NT2/D1 (cell line): ENCODE results near the gene FBXL16.

Source experiments
- DNase-seq: peaks from one replicate; pipeline ENCODE4 v3.0.0-alpha.2; 2011; ENCODE audit warnings: low read depth, low spot score
- H3K27me3 ChIP-seq: 2 replicates; pipeline ENCODE4 v1.6.0; 2011; ENCODE audit warnings: mild to moderate bottlenecking; ENCODE audit not compliant: insufficient read length, insufficient read depth
- H3K36me3 ChIP-seq: 2 replicates; pipeline ENCODE4 v1.6.1; 2011; ENCODE audit warnings: mild to moderate bottlenecking, low read length, mixed read lengths; ENCODE audit not compliant: insufficient read depth, insufficient read length
- H3K4me1 ChIP-seq: 2 replicates; pipeline ENCODE4 v1.5.1; 2011; ENCODE audit not compliant: insufficient read depth, insufficient read length
- H3K4me3 ChIP-seq: 2 replicates; pipeline ENCODE4 v1.5.1; 2011; ENCODE audit warnings: low read depth; ENCODE audit not compliant: insufficient read length
- H3K9ac ChIP-seq: 2 replicates; pipeline ENCODE4 v1.6.0; 2011; ENCODE audit warnings: low read depth; ENCODE audit not compliant: insufficient read length
- H3K9me3 ChIP-seq: 2 replicates; pipeline ENCODE4 v1.5.1; 2011; ENCODE audit warnings: mild to moderate bottlenecking, low read length; ENCODE audit not compliant: insufficient read depth
- SUZ12 ChIP-seq: IDR thresholded peaks from 2 replicates; pipeline ENCODE4 v1.6.1; 2011; ENCODE audit not compliant: insufficient read length, insufficient read depth; ENCODE audit errors: extremely low read depth
- YY1 ChIP-seq: IDR thresholded peaks from 2 replicates; pipeline ENCODE4 v1.6.1; 2011; ENCODE audit not compliant: insufficient read length, insufficient read depth
- ZNF274 ChIP-seq: IDR thresholded peaks from 2 replicates; pipeline ENCODE4 v1.6.1; 2011; ENCODE audit warnings: mild to moderate bottlenecking, low read depth, low read length

The FBXL16 gene

GRCh38 chr16:683396-684070 lies 22.1 kb downstream of the FBXL16 start:
- peaks cover 25% of the 10 kb centered on the region for H3K4me1 ChIP-seq
- no peak for TF ChIP-seq SUZ12
- TF ChIP-seq YY1: no peak
- TF ChIP-seq ZNF274: no peak
- no peak for DNase-seq
- no peaks in the 10 kb centered on the region for H3K27me3 ChIP-seq
- peaks cover 66% of the 10 kb centered on the region for H3K36me3 ChIP-seq
- H3K9me3 ChIP-seq: no peaks in the 10 kb centered on the region
- H3K4me3 ChIP-seq: peak overlapping the region; percentile 95
- peak overlapping the region; percentile 96 for H3K9ac ChIP-seq

DNA sequence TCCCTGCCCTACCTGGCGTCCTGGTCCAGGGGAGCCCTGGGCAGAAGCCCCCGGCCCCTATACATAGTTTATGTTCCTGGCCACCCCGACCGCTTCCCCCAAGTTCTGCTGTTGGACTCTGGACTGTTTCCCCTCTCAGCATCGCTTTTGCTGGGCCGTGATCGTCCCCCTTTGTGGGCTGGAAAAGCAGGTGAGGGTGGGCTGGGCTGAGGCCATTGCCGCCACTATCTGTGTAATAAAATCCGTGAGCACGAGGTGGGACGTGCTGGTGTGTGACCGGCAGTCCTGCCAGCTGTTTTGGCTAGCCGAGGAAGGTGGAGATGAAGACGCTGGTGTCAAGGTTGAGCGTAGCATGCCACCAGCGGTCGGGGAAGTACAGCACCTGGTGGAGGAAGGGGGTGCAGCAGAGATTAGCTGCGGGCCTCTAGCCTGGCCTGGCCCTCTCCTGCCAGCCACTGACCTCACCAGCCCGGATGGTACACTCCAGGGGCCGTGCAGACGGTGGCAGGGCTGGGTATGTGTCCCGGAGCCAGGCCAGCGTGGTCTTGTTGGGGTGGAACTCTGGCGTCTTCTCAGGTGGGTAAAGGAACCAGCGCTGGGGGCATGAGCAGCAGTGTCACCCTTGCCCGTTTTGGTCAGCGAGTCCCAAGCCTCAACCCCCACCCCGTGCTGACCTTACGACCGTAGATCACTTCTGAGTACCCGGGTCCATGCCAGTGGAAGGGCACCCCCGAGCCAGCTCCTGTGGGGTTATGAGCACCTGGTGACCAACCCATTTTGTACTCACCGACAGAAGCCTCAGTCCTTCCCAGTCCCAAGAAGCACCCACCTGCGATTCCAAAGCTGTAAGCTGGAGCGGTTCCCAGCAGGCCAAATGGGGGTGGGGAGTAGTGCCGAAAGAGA lies 22.9 kb downstream of the FBXL16 start:
- Histone ChIP-seq H3K9ac (peak overlapping the region; percentile 98), H3K4me1 (peaks cover 25% of the 10 kb centered on the region), H3K36me3 (peaks cover 58% of the 10 kb centered on the region), H3K4me3 (peak overlapping the region; percentile 95), H3K9me3 (no peaks in the 10 kb centered on the region), H3K27me3 (no peaks in the 10 kb centered on the region)
- TF ChIP-seq SUZ12 (no peak), YY1 (no peak), ZNF274 (no peak)
- DNase-seq: no peak

- Histone ChIP-seq H3K27me3 (no peaks in the 10 kb centered on the region), H3K36me3 (peaks cover 52% of the 10 kb centered on the region), H3K9ac (peak overlapping the region; percentile 98), H3K4me3 (peak overlapping the region; percentile 93), H3K4me1 (peaks cover 27% of the 10 kb centered on the region), H3K9me3 (no peaks in the 10 kb centered on the region)
- TF ChIP-seq ZNF274 (no peak), YY1 (no peak), SUZ12 (no peak)
- no peak for DNase-seq
Measured at GRCh38 chr16:681746-682427, 23.7 kb downstream of the FBXL16 start.

GRCh38 chr16:680967-681745 lies 24.4 kb downstream of the FBXL16 start:
- Histone ChIP-seq H3K27me3 (peaks cover 6% of the 10 kb centered on the region), H3K4me3 (peak overlapping the region; percentile 93), H3K9me3 (no peaks in the 10 kb centered on the region), H3K4me1 (peaks cover 23% of the 10 kb centered on the region), H3K9ac (peak overlapping the region; percentile 98), H3K36me3 (peaks cover 44% of the 10 kb centered on the region)
- TF ChIP-seq YY1 (no peak), SUZ12 (no peak), ZNF274 (no peak)
- DNase-seq: no peak

DNA sequence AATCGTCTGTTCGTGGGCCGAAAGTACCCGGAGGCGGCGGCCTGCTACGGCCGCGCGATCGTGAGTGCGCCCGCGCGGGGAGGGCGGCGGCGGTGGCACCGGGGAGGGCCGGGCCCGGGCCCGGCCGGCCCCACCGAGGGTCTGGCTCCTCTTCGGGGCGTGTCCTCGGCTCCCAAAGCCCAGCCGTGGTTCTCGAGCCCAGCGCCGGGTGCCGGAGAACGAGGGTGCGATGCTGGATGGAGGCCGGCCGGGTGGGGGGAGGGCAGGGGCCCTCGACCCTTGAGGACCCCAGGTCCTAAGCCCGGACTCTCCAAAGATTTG lies 25.0 kb downstream of the FBXL16 start:
- TF ChIP-seq YY1: no peak
- no peak for TF ChIP-seq SUZ12
- no peak for TF ChIP-seq ZNF274
- no peak for DNase-seq
- Histone ChIP-seq H3K4me3 (peak overlapping the region; percentile 93), H3K9ac (peak overlapping the region; percentile 98), H3K36me3 (peaks cover 38% of the 10 kb centered on the region), H3K9me3 (no peaks in the 10 kb centered on the region), H3K4me1 (peaks cover 27% of the 10 kb centered on the region), H3K27me3 (peaks cover 11% of the 10 kb centered on the region)

DNA sequence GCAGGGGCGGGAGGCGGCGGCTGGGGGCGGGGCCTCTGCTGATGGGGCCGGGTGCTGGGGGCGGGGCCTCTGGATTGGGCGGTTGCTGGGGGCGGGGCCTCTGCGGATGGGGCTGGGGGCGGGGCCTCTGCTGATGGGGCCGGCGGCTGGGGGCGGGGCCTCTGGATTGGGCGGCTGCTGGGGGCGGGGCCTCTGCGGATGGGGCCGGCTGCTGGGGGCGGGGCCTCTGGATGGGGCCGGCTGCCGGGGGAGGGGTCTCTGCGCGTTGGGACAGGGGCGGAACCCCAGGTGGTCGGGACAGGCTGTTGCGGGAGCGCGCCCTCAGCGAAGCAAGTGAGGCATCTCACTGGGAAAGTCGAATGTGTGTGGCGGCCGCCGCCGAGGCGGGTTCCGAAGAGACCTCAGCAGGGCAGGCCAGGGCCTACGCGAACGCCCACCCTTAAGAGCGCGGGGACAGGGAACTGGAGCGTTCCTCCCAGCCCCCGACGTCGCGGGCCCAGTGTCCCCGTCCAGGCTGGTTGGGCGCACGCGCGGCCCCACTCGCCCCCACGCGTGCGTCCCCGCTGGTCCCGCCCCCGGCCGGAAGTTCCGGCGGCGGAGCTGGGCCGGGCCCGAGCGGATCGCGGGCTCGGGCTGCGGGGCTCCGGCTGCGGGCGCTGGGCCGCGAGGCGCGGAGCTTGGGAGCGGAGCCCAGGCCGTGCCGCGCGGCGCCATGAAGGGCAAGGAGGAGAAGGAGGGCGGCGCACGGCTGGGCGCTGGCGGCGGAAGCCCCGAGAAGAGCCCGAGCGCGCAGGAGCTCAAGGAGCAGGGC lies 25.6 kb downstream of the FBXL16 start, which contains the start of gene STUB1:
Gene STUB1, plus strand, starts transcription at position 597 of the 811 bp plus-strand sequence. Its CDS starts 116 bp downstream, at position 713.
- no peaks in the 10 kb centered on the region for H3K9me3 ChIP-seq
- peak; percentile 78 for DNase-seq
- peak within 1 kb of the TSS; percentile 93 for H3K4me3 ChIP-seq
- peak within 1 kb of the TSS; percentile 98 for H3K9ac ChIP-seq
- H3K27me3 ChIP-seq: peaks cover 11% of the 10 kb centered on the region
- peaks cover 33% of the 10 kb centered on the region for H3K36me3 ChIP-seq
- TF ChIP-seq ZNF274: no peak
- peaks cover 33% of the 10 kb centered on the region for H3K4me1 ChIP-seq
